A549 (cell line): ENCODE data around the gene JAML. TPM values are rescaled to one million over a fixed set of nuclear protein-coding genes. Genes with fewer than 3 reads are reported as not detected.
A peak's percentile ranks its signal among the peaks of the same experiment; 100 is the strongest.

Experiments
- ATAC-seq, 2 experiments: fragments of 200-7000 bp in 1 of 2; fragments of >200 bp in 1 of 2; cut with Nextera tagmentation in 1 of 2; cut with Tn5 transposase in 1 of 2; 3 replicates each; pipeline versions ENCODE4 v1.8.0 to v1.9.1; 2018 to 2020; ENCODE audit warnings: mild to moderate bottlenecking in 1 of 2, moderate library complexity in 1 of 2
- CTCF ChIA-PET: fragments of 300-600 bp; sonication (Branson Sonifier 250); formaldehyde crosslinking; extraction: SDS; loops from one replicate; lab custom pipeline; 2021; ENCODE audit warnings: antibody characterized with exemption, inconsistent platforms; lab: Yijun Ruan, JAX
- POLR2A ChIA-PET: fragments of 350-600 bp; formaldehyde crosslinking; extraction: SDS; loops from one replicate; lab custom pipeline; 2021; ENCODE audit warnings: antibody characterized with exemption, inconsistent platforms; lab: Yijun Ruan, JAX
- DNase-seq, 2 experiments: peaks; one replicate each; pipeline versions ENCODE4 v3.0.0 to v3.0.0-alpha.2; 2011 to 2016; ENCODE audit warnings: low read depth in 1 of 2, low spot score in 1 of 2
- FAIRE-seq: peaks from 2 replicates; lab custom pipeline; 2011; peaks lifted over from hg19 to GRCh38; lab: Jason Lieb, UNC
- H3K27ac ChIP-seq, 2 experiments: fragments of >200 bp; sonication (Bioruptor Twin); formaldehyde crosslinking; 3 replicates each; pipeline ENCODE4 v1.5.1; 2016 to 2017
- H3K4me1 ChIP-seq: fragments of >200 bp; sonication (Bioruptor Twin); formaldehyde crosslinking; 3 replicates; pipeline ENCODE4 v1.6.1; 2016
- H3K4me2 ChIP-seq: fragments of >200 bp; sonication (Bioruptor Twin); formaldehyde crosslinking; 3 replicates; pipeline ENCODE4 v1.6.1; 2016
- H3K4me3 ChIP-seq: fragments of >200 bp; sonication (Bioruptor Twin); formaldehyde crosslinking; 3 replicates; pipeline ENCODE4 v1.5.1; 2016
- H3K9me3 ChIP-seq: fragments of >200 bp; sonication (Bioruptor Twin); formaldehyde crosslinking; 3 replicates; pipeline ENCODE4 v1.6.1; 2016
- CBX8 ChIP-seq: fragments of 200-600 bp; sonication (generic); IDR thresholded peaks from 2 replicates; pipeline ENCODE4 v1.6.1; 2016
- CEBPB ChIP-seq, 2 experiments: fragments of >200 bp in 1 of 2; sonication (Bioruptor Twin) in 1 of 2; formaldehyde crosslinking in 1 of 2; IDR thresholded peaks; 2 replicates each; pipeline ENCODE4 v1.6.1; 2012 to 2016
- FOXS1 ChIP-seq: fragments of 250-450 bp; sonication (Bioruptor Pico); IDR thresholded peaks from 2 replicates; pipeline ENCODE4 v1.5.0; 2020; ENCODE audit warnings: mild to moderate bottlenecking, moderate library complexity
- HOXB5 ChIP-seq: fragments of 250-450 bp; sonication (Bioruptor Pico); IDR thresholded peaks from 2 replicates; pipeline ENCODE4 v1.5.0; 2020; ENCODE audit warnings: mild to moderate bottlenecking, moderate library complexity
- JUN ChIP-seq, 2 experiments: fragments of >200 bp; sonication (Bioruptor Twin); formaldehyde crosslinking; IDR thresholded peaks; 2 replicates in 1 of 2; 3 replicates in 1 of 2; pipeline ENCODE4 v1.6.1; 2016 to 2017
- JUNB ChIP-seq: fragments of >200 bp; sonication (Bioruptor Twin); formaldehyde crosslinking; IDR thresholded peaks from 2 replicates; pipeline ENCODE4 v1.6.1; 2016
- KDM5A ChIP-seq: fragments of 200-600 bp; sonication (generic); IDR thresholded peaks from 2 replicates; pipeline ENCODE4 v1.6.1; 2016; ENCODE audit warnings: antibody characterized with exemption, mild to moderate bottlenecking
- POLR2A ChIP-seq: IDR thresholded peaks from 2 replicates; pipeline ENCODE4 v1.6.1; 2012; ENCODE audit warnings: mild to moderate bottlenecking, low read length
- RAD21 ChIP-seq, 2 experiments: fragments of >200 bp in 1 of 2; sonication (Bioruptor Twin) in 1 of 2; formaldehyde crosslinking in 1 of 2; IDR thresholded peaks in 1 of 2; conservative IDR thresholded peaks in 1 of 2; 2 replicates in 1 of 2; 3 replicates in 1 of 2; pipeline ENCODE4 v1.6.1; 2012 to 2018; ENCODE audit warnings: inconsistent platforms in 1 of 2
- SMC3 ChIP-seq: fragments of >200 bp; sonication (Bioruptor Twin); formaldehyde crosslinking; IDR thresholded peaks from 3 replicates; pipeline ENCODE4 v1.6.1; 2018; ENCODE audit warnings: inconsistent platforms
- SREBF2 ChIP-seq: fragments of 450-650 bp; IDR thresholded peaks from 2 replicates; pipeline ENCODE4 v1.6.1; 2014; ENCODE audit warnings: mild to moderate bottlenecking, moderate library complexity
- TP53 ChIP-seq: fragments of 250-450 bp; sonication (Bioruptor Pico); IDR thresholded peaks from 2 replicates; pipeline ENCODE4 v1.5.0; 2021; ENCODE audit warnings: mild to moderate bottlenecking, moderate library complexity
- ZFP36 ChIP-seq: fragments of 450-650 bp; IDR thresholded peaks from 2 replicates; pipeline ENCODE4 v1.6.1; 2014; ENCODE audit warnings: borderline replicate concordance; ENCODE audit not compliant: partially characterized antibody
- ZSCAN20 ChIP-seq: fragments of 250-450 bp; sonication (Bioruptor Pico); IDR thresholded peaks from 2 replicates; pipeline ENCODE4 v1.8.0; 2022; ENCODE audit warnings: mild to moderate bottlenecking, moderate library complexity
- WGBS: methylation state at CpG from one replicate; pipeline ENCODE4 v1.1.6; 2017; ENCODE audit errors: missing lambda C conversion rate; 5-methylcytosine and 5-hydroxymethylcytosine counted together
- polyA plus RNA-seq, 4 experiments: library from polyadenylated mRNA; depleted of rRNA in 3 of 4; stranded (reverse); fragments of >200 nt; fragmentation: RNase III in 1 of 4; extraction: RNeasy Plus Mini Kit Qiagen cat#74134 plus additional on column Dnase treatment in 1 of 4; gene quantifications; 2 replicates in 3 of 4; 3 replicates in 1 of 4; pipeline ENCODE4 v1.2.3, GENCODE V29; 2011 to 2017
- TF ChIP-seq, protein P1 (sequence below): fragments of >200 bp; sonication (Bioruptor Twin); formaldehyde crosslinking; IDR thresholded peaks from 3 replicates; pipeline ENCODE4 v1.5.1; 2016
- TF ChIP-seq, protein P2 (sequence below): fragments of 250-450 bp; sonication (Bioruptor Pico); IDR thresholded peaks from 2 replicates; pipeline ENCODE4 v1.5.0; 2020; ENCODE audit warnings: low read depth, mild to moderate bottlenecking, moderate library complexity
- TF ChIP-seq, protein P3 (sequence below): fragments of 450-650 bp; IDR thresholded peaks from 2 replicates; pipeline ENCODE4 v1.6.1; 2014; ENCODE audit warnings: antibody characterized with exemption
- TF ChIP-seq, protein P4 (sequence below): fragments of 250-450 bp; sonication (Bioruptor Pico); IDR thresholded peaks from 2 replicates; pipeline ENCODE4 v1.5.0; 2021; ENCODE audit warnings: mild to moderate bottlenecking, moderate library complexity, borderline replicate concordance
- TF ChIP-seq, protein P5 (sequence below): fragments of 200-600 bp; sonication (generic); IDR thresholded peaks from 2 replicates; pipeline ENCODE4 v1.6.1; 2016; ENCODE audit warnings: antibody characterized with exemption, mild to moderate bottlenecking, moderate library complexity

The JAML gene
- polyA plus RNA-seq, 2 of the 4 experiments (the other 2 are of a cell fraction) = not detected

DNA sequence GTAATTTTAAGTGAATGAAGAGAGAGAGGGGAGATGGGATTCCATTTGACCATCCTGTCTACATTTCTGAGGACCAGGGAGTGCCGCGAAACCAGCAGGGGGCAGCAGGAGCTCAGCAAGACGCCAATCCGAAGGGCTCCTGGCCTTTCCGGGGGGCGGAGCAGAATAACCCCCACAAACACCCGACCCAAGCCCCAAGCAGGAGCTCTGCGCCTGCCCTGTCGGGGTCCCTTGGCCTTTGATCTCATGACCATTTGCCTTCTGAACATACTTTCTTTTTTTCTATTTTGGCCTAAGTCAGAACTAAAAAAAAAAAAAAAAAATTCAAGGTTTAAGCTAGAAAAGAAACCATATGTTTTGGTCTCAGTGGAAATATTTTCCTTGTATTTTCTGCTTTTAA lies 26.4 kb downstream of the JAML start:
- DNase-seq (peak; percentile 58), FAIRE-seq (no peak), ATAC-seq (peak; percentile 70 to 92; a peak in 4 of 6 replicates)
- ChIA-PET CTCF (interaction anchor here (0.6 to 2.4 kb wide), 55 partner anchors 9 to 356 kb away, joined by 3 to 18 read pairs (median 4); partner anchors contain the start of genes MPZL3 and SCN2B), POLR2A (no interaction called here)
- peak overlapping the region; percentile 68 for H3K4me2 ChIP-seq
- WGBS = 0% methylated on average over 9 of the region's 9 CpGs
- peaks cover 20% of the 10 kb centered on the region for H3K4me1 ChIP-seq
- no peak overlapping the region for H3K4me3 ChIP-seq
- no peak for TF ChIP-seq POLR2A
- TF ChIP-seq, protein P1, sequence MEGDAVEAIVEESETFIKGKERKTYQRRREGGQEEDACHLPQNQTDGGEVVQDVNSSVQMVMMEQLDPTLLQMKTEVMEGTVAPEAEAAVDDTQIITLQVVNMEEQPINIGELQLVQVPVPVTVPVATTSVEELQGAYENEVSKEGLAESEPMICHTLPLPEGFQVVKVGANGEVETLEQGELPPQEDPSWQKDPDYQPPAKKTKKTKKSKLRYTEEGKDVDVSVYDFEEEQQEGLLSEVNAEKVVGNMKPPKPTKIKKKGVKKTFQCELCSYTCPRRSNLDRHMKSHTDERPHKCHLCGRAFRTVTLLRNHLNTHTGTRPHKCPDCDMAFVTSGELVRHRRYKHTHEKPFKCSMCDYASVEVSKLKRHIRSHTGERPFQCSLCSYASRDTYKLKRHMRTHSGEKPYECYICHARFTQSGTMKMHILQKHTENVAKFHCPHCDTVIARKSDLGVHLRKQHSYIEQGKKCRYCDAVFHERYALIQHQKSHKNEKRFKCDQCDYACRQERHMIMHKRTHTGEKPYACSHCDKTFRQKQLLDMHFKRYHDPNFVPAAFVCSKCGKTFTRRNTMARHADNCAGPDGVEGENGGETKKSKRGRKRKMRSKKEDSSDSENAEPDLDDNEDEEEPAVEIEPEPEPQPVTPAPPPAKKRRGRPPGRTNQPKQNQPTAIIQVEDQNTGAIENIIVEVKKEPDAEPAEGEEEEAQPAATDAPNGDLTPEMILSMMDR = peak; percentile 70
- TF ChIP-seq JUNB = no peak
- TF ChIP-seq CBX8 = no peak
- TF ChIP-seq ZFP36 = no peak
- TF ChIP-seq SMC3 = peak; percentile 74
- no peak for TF ChIP-seq HOXB5 (CRISPR knock-in tag)
- TF ChIP-seq RAD21 (conservative IDR thresholded peaks at IDR 0.05 in 1 of 2, IDR thresholded peaks at IDR 0.05 in 1 of 2) = peak; percentile 83 to 85
- TF ChIP-seq, protein P2, sequence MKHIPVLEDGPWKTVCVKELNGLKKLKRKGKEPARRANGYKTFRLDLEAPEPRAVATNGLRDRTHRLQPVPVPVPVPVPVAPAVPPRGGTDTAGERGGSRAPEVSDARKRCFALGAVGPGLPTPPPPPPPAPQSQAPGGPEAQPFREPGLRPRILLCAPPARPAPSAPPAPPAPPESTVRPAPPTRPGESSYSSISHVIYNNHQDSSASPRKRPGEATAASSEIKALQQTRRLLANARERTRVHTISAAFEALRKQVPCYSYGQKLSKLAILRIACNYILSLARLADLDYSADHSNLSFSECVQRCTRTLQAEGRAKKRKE = no peak
- H3K9me3 ChIP-seq = no peaks in the 10 kb centered on the region
- no peak overlapping the region for H3K27ac ChIP-seq

DNA sequence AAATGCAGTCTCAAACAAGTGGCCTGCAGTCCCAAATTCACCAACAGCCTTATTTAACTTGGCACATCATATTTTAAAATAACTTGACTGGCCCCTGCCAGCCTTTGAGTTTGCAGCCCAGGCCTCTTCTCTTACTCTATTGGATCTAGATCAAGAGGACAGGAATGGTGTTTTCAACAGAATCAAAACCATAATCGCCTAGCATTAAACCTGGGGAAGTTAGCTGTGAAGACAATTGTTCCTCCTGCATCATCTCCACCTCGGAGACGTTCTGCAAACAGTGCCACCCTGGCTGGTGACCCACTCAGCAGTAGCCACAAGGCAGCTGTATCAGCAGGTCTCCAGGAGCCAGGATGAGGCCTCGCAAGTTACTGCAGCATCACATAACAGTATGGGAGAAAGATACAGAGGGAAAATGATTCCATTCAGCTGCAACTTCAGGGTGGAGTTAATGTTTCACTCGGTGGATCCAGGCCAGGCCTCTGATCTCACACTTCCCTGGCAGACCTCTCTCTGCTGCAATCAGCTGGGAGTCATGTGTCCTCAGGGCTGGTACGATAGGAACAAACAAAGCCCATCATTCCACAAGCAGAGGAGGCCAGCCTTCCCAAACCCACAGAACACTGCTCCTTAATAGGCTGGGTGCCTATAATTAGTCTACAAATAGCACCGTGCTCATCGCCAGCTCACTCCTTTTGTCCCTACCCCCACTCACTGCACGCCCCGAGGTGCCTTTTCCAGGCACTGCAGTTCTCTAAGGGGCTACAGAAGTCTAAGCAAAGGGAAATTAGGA lies 29.8 kb downstream of the JAML start:
- Histone ChIP-seq H3K9me3 (no peaks in the 10 kb centered on the region), H3K4me3 (no peak overlapping the region), H3K4me2 (peak overlapping the region; percentile 52), H3K27ac (peak overlapping the region; percentile 68 to 82), H3K4me1 (peaks cover 20% of the 10 kb centered on the region)
- ChIA-PET CTCF (interaction anchor here (0.9 to 2.8 kb wide), 3 partner anchors 23 to 207 kb away, joined by 3 to 15 read pairs (median 4); no protein-coding TSS in a partner anchor), POLR2A (interaction anchor here (0.7 kb wide), 1 partner anchor 24 kb away, joined by 3 read pairs; no protein-coding TSS in a partner anchor)
- TF ChIP-seq KDM5A (no peak), JUN (IDR thresholded peaks at IDR 0.05) (peak in 1 of 2 experiments; percentile 43; a peak in 1 of 5 replicates), CEBPB (IDR thresholded peaks at IDR 0.05) (peak in 1 of 2 experiments; percentile 45; a peak in 2 of 4 replicates)
- TF ChIP-seq, protein P2 = no peak
- TF ChIP-seq, protein P3, sequence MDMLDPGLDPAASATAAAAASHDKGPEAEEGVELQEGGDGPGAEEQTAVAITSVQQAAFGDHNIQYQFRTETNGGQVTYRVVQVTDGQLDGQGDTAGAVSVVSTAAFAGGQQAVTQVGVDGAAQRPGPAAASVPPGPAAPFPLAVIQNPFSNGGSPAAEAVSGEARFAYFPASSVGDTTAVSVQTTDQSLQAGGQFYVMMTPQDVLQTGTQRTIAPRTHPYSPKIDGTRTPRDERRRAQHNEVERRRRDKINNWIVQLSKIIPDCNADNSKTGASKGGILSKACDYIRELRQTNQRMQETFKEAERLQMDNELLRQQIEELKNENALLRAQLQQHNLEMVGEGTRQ = peak; percentile 60
- FAIRE-seq (no peak), ATAC-seq (peak; percentile 89 to 94), DNase-seq (peak; percentile 62 to 68)
- 15% methylated on average over 9 of the region's 10 CpGs for WGBS

DNA sequence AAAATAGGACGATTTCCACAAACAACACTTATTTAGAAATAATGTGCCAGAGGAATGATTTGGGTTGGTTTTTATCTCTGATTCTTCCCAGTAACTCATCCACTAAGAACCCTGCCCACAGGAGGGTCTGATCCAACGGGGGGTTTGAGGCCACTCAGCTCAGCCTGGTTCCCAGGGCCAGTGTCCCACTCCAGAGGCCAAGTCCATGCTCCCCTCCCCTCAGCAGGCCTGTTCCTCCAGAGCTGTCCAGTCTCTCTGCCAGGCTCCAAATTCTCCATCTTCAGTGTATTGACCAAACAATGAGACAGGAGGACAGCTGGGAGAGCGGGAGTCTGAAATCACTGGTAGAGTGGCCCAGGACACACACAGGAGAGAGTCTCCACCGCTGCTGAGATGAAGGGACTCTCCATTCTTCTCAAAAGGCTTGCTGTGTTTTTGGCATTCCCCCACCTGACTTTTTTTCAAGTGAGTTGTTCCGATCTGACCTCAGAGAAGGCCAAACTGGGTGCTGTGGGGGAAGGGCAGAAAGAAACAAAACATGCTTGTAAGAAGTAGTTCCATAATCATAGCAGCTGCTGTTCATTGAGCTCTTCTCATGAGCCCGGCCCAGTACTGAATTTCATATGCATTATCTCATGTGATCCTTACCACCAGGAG lies 30.8 kb downstream of the JAML start:
- CTCF ChIA-PET = interaction anchor here (2.8 kb wide), 1 partner anchor 22 kb away, joined by 15 read pairs; no protein-coding TSS in a partner anchor
- Histone ChIP-seq H3K27ac (peak overlapping the region; percentile 68 to 82), H3K4me2 (peak overlapping the region; percentile 52), H3K4me1 (peaks cover 20% of the 10 kb centered on the region), H3K4me3 (no peak overlapping the region), H3K9me3 (no peaks in the 10 kb centered on the region)
- no peak for ATAC-seq
- WGBS = 60% methylated on average over 6 of the region's 6 CpGs
- POLR2A ChIA-PET = no interaction called here
- FAIRE-seq = no peak
- no peak for DNase-seq
- TF ChIP-seq TP53 (CRISPR knock-in tag) (no peak), SREBF2 (no peak), FOXS1 (CRISPR knock-in tag) (no peak), ZSCAN20 (CRISPR knock-in tag) (no peak)
- TF ChIP-seq, protein P4, sequence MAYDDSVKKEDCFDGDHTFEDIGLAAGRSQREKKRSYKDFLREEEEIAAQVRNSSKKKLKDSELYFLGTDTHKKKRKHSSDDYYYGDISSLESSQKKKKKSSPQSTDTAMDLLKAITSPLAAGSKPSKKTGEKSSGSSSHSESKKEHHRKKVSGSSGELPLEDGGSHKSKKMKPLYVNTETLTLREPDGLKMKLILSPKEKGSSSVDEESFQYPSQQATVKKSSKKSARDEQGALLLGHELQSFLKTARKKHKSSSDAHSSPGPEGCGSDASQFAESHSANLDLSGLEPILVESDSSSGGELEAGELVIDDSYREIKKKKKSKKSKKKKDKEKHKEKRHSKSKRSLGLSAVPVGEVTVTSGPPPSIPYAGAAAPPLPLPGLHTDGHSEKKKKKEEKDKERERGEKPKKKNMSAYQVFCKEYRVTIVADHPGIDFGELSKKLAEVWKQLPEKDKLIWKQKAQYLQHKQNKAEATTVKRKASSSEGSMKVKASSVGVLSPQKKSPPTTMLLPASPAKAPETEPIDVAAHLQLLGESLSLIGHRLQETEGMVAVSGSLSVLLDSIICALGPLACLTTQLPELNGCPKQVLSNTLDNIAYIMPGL (CRISPR knock-in tag) = no peak
- TF ChIP-seq, protein P5, sequence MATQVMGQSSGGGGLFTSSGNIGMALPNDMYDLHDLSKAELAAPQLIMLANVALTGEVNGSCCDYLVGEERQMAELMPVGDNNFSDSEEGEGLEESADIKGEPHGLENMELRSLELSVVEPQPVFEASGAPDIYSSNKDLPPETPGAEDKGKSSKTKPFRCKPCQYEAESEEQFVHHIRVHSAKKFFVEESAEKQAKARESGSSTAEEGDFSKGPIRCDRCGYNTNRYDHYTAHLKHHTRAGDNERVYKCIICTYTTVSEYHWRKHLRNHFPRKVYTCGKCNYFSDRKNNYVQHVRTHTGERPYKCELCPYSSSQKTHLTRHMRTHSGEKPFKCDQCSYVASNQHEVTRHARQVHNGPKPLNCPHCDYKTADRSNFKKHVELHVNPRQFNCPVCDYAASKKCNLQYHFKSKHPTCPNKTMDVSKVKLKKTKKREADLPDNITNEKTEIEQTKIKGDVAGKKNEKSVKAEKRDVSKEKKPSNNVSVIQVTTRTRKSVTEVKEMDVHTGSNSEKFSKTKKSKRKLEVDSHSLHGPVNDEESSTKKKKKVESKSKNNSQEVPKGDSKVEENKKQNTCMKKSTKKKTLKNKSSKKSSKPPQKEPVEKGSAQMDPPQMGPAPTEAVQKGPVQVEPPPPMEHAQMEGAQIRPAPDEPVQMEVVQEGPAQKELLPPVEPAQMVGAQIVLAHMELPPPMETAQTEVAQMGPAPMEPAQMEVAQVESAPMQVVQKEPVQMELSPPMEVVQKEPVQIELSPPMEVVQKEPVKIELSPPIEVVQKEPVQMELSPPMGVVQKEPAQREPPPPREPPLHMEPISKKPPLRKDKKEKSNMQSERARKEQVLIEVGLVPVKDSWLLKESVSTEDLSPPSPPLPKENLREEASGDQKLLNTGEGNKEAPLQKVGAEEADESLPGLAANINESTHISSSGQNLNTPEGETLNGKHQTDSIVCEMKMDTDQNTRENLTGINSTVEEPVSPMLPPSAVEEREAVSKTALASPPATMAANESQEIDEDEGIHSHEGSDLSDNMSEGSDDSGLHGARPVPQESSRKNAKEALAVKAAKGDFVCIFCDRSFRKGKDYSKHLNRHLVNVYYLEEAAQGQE = no peak
- TF ChIP-seq, protein P3 = no peak
